Stimulated activated CD4-positive, alpha-beta T cell treated with anti-CD3 and anti-CD28 coated beads, Interleukin-1b, Interleukin-23, amount 100 ng/mL, for 24 hours (primary cell): ENCODE data around the gene TMEM164.

Experiments
- DNase-seq, 4 experiments: peaks; one replicate each; pipeline ENCODE4 v3.0.0-alpha.2; 2020; ENCODE audit warnings: low read depth in 4 of 4, low spot score in 1 of 4

TMEM164 gene

DNA sequence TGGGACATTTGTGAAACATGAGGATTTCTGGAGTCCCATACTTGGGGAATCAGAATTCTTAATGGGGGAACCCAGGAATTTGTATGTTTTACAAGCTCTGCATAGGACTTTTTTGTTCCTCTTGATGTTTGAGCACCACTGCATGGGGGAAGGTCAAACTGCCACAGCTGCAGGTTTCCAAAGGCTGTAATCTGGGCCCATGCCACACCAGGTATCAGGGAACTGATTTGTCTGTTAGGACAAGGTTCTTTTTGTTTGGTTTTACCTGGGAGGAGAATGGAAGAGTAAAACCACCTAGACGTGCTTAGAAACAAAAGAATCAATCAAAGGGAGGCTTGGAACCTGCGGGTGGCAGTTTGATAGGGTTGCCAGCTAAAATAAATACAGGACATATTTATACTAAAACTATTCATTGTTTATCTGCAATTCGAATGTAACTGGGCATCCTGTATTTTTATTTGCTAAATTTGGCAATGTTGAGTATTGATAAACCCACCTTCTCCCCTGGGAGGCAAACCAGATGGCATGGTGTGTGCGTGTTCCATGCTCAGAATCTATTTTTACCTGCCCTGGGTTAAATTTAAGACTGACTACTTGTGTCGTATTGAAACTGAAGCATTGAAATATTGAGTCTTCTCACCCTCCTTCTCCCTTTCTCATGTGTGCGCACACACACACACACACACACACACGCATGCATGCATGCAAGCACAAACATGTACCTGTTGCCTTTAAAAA is 63.7 kb downstream of the TMEM164 start:
- no peak for DNase-seq

DNA sequence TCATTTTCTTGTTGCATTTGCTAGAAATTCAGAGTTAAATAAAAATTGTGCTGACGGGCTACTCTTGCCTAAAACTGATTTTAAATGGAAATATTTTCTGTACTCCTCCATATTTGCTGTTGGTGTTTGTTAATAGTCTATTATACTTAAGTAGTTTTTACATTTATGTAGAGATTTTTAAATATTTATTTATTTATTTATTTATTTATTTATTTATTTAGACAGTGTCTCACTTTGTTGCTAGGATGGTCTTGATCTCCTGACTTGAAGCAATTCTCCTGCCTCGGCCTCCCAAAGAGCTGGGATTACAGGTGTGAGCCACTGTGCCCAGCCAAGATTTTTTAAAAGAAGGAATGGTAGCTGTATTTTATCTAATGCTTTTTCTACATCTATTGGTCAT is 68.1 kb downstream of the TMEM164 start:
- no peak for DNase-seq

DNA sequence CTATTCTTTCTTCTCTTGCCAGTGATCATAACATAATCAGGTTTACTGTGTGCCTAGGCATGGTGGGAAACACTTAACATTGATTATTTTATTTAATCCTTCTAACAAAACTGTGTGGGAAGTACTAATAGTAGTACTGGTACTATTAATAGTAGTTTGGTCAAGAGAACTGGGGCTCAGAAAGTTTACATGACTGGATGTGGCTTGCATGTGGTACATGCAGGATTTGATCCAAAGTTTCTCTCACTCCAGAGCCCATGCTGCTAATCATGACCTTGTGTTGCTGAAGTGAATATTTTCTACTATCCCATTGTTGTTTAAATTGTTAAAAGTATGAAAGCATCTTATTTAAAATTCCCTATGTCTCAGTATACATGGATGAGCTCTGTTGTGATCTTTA is 78.4 kb downstream of the TMEM164 start:
- no peak for DNase-seq

GRCh38 chrX:110081740-110082139 is 78.8 kb downstream of the TMEM164 start:
- no peak for DNase-seq

DNA sequence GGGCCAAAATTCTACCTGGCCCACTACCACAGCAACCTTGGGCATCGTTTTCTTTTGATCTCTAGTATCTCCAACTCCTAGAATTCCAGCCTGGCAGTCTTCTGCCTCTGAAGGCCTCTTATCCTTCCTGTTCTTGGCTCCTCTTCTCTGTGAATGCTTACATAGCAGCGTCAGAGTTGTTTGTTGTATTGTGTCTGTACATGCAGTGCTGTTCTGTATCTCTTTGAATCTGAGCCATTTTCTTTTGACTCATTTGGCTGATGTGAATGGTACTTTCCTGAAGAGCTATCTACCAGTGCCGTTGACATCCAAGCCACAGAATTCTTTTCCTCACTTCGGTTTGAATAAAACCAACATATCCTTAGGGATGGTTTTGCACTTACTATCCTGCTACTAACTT is 79.2 kb downstream of the TMEM164 start:
- no peak for DNase-seq

GRCh38 chrX:110086162-110086915 is 83.4 kb downstream of the TMEM164 start:
- no peak for DNase-seq

DNA sequence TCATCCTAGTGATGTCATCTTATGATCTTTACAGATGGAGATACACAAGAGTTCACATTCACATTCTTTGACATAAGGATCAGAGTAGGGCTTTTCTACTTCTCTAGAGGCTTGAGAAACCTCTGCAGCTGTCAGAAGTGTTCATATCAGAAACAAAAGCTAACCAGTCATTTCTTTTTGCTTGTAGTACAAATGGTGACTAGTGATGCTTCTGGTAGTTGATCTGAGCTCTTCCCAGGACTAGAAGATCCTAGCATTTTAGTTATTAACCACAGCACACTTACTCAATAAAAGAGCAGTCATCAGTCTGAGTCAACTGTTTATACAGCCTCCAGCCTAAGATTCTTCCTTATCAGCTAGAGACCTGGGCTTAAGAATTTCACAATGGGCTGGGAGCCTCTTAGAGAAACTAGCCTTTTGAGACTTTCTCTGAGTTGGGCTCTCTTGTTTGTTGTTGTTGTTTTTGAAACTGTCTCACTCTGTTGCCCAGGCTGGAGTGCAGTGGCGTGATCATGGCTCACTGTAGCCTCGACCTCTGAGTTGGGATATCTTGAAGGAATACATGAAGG is 84.1 kb downstream of the TMEM164 start:
- no peak for DNase-seq

- DNase-seq, result no peak
Observed at GRCh38 chrX:110087485-110088356, 84.8 kb downstream of the TMEM164 start.

DNA sequence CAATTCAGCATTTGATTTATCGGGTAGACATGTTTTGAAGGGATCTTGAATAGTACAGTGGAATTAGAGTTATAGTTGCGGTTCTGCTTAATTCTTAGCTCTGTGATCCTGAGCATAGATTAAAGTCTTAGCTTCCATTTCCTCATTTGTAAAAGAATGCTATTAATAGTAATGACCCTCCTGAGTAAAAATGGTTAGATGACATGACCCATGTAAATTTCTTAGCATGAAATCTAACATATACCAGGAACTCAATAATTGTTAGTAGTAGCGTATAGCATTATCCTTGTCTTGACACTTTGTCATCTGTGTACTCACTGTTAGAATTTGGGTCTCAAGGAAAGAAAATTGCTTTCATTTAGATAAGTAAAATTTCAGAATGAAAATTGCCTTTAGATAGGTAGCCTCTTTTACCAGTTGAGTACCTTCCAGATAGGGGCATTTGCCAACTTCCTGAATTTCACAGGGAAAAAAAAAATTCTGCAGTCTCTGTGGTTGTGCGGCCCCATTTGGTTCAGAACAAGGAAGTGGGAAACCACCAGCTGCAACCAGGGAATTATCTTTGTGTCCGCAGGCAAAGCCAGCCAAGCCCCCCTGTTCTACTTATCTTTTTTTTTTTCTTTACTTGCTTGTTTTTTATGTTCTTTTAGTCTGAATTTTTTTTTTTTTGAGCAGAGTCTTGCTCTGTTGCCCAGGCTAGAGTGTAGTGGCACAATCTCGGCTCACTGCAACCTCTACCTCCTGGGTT is 86.9 kb downstream of the TMEM164 start:
- no peak for DNase-seq

DNA sequence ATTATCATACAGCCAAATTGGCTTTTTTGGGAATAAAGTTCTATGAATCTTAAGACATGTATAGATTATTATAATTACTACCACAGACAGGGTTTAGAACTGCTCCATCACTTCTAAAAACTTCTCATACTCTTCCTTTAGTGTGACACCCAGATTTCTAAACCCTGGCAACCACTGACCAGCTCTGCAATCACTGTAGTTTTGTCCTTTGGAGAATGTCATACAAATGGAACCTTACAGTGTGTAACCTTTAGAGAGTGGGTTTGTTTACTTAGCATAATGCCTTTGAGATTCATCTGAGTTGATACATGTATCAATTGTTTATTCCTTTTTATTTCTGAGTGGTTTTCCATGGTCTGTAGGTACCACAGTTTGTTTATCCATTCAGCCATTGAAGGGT is 95.0 kb downstream of the TMEM164 start:
- no peak for DNase-seq

GRCh38 chrX:110103344-110103743 is 100.4 kb downstream of the TMEM164 start:
- no peak for DNase-seq

GRCh38 chrX:110104078-110104477 is 101.2 kb downstream of the TMEM164 start:
- no peak for DNase-seq

DNA sequence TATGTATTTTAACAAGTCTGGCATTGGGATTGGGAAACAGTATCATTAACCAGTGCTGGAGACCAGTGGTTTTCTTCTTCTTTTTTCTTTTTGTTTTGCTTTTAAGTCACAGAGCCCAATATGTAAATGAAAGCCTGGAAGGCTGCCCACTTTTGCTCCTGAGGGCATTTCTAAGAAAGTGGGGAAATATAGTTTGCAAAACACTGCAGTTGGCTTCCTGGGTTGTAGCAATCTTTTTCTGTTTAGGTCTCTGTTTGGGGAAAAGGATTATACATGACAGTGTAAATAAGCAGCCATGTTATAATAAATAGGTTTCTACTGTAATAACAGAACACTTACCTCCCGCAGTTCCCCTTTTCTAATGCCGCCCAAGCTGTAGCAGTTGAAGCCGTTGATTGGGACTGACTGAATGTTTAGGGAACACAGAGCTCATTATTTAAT is 105.5 kb downstream of the TMEM164 start:
- no peak for DNase-seq

DNA sequence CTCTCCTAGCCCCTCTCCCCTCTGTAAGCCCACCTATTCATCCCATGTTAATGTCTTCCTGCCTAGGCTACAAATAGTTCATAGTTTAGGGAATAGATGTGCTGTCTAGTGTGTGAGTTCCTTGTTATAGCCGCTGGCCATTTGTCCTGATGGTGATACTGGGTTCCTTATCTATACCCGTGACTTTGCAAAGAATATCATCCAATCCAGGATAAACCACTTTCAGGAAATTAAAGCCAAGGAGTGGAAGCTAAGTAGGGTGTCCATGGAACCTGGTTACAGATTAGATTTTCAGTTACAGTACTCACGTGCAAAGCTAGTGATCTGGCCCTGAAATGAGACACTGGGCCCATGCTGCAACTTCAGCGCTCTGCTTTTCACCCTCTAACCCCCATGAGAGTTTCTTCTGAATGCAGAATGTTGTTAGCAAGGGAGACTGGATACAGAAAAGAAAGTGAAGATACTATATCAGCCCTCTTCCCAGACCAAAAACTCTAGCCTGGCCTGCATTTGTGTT is 111.4 kb downstream of the TMEM164 start:
- DNase-seq, result no peak

- no peak for DNase-seq
Observed at GRCh38 chrX:110116066-110116980, 113.4 kb downstream of the TMEM164 start.

DNA sequence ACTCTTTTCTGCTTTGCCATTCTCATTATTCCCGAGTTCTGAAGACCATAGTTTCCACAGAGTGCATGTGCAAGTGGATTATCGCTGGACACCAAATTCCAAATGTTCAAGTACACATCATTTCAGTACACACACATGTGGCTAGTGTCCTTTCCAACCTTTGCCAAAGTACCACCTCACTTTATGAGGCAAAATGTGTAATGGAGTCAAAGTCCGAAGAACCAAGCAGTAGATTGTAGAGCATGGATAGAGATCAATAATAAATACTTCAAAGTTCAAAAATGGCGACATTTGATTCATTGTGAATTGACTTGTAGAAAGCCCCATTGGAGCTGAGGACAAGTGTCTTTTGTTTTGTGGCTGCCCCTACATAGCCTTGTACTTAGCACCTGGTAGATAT is 115.6 kb downstream of the TMEM164 start:
- no peak for DNase-seq

DNA sequence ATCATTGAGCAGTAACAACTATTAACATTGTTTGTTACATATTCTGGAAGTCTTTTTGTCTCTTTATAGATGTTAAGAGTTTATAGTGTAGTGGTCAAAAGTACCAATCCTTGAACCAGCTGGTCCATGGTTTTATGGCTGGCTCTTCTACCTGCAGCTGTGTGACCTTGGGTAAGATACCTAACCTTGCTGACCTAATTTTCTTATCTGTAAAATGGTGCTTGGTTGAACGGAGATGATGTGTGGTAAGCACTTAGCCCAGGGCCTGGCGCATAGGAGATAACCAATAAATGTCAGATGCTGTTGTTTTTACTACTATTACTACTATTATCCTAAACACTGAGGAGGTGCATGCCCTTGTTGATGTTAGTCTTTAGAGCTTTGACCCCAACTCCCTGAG is 116.6 kb downstream of the TMEM164 start:
- no peak for DNase-seq

DNA sequence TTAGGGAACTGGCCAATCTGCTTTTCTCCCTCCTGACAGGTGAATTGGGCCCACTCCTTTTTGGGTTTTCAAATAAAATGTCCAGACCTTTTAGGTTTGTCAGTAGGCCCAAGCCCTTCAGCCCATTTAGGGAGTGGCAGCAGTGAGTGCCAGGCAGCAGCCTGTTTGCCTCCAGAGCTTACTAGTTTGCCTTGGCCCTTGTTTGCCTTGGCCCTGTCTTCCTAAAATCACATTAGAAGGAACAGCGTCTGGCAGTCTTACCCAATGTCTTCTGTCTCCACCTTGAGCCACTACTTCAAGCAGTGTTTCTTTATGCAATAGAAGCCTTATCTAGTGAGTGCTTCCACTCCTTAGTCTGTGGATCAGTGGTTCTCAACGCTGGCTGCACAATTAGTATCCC is 117.1 kb downstream of the TMEM164 start:
- DNase-seq, result no peak

GRCh38 chrX:110123331-110123782 is 120.4 kb downstream of the TMEM164 start:
- DNase-seq, result no peak
